Measurements from ENCODE around the gene SYK. TPM values are rescaled to one million over a fixed set of nuclear protein-coding genes. Genes with fewer than 3 reads are reported as not detected.
"Not testable (repeated sequence)": the region's sequence is repeated elsewhere in the genome, so short reads cannot be mapped to it uniquely, and the experiment has no call there.

SYK gene
- total RNA-seq, 1 donor from 2014 or later, result 0.16 TPM

DNA sequence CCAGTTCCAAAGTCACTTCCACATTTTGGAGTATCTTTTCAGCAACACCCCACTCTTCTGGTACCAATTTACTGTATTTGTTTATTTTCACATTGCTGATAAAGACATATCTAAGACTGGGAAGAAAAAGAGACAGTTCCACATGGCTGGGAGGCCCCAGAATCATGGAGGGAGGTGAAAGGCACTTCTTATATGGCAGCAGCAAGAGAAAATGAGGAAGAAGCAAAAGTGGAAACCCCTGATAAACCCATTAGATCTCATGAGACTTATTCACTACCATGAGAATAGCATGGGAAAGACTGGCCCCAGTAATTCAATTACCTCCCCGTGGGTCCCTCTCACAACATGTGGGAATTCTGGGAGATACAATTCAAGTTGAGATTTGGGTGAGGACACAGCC lies 19.6 kb downstream of the SYK start:
- DNase-seq; H3K27ac Mint-ChIP-seq; H3K4me3 Mint-ChIP-seq; intact Hi-C loops (cut with micrococcal nuclease); H3K36me3 Mint-ChIP-seq (ENCODE audit: low read depth); H3K4me1 Mint-ChIP-seq: not testable (repeated sequence)
- Mint-ChIP-seq H3K27me3 (peaks cover 25% of the 10 kb centered on the region), H3K9me3 (peaks cover 13% of the 10 kb centered on the region)

DNA sequence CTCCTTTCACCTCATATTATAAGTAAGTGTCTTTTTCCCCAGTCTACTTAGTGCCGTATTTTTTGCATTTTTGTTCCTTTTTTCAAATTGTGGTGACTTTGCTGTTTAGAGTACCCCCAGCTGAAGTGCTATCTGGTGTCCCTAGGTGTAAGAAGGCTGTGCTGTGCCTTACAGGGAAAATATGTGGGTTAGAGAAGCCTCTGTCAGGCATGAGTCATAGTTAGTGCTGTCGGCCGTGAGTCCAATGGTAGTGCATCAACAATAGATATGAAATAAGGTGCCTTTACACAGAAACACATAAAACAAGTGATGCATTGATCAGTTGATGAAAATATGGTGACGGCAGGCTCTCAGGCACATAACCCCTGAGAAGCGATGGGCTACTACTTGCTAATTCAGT lies 20.1 kb downstream of the SYK start:
- no peaks in the 10 kb centered on the region for H3K4me1 Mint-ChIP-seq

DNA sequence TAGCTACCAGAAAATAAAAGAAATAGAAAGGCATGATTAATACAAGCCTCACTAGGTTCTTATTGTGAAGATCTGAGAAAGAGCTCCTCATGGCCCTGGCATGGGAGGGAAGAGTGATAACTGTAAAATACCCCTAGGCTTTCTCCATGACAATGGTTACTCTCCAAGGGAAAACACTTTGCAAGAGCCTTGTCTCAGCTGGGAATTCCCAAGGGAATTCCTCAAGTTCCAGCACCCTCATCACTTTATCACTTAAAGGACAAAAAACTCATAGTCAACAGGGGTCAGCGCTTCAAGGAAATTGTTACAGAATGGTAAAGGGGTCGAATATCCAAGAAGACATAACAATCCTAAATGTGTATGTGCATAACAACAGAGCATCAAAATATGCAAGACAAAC lies 21.2 kb downstream of the SYK start:
- Mint-ChIP-seq H3K36me3 (ENCODE audit: low read depth) (no peaks in the 10 kb centered on the region), H3K9me3 (peaks cover 3% of the 10 kb centered on the region), H3K4me1 (no peaks in the 10 kb centered on the region), H3K27ac (no peak overlapping the region), H3K27me3 (peaks cover 29% of the 10 kb centered on the region), H3K4me3 (no peak overlapping the region)
- intact Hi-C loops (cut with micrococcal nuclease), result no loop called here
- DNase-seq, result no peak

More for the DNA sequence above, 20.1 kb downstream of the SYK start:
- Mint-ChIP-seq H3K36me3 (ENCODE audit: low read depth) (no peaks in the 10 kb centered on the region), H3K27me3 (peaks cover 27% of the 10 kb centered on the region), H3K9me3 (peaks cover 9% of the 10 kb centered on the region), H3K27ac (no peak overlapping the region), H3K4me3 (no peak overlapping the region)
- no peak for DNase-seq
- intact Hi-C loops (cut with micrococcal nuclease), result no loop called here

DNA sequence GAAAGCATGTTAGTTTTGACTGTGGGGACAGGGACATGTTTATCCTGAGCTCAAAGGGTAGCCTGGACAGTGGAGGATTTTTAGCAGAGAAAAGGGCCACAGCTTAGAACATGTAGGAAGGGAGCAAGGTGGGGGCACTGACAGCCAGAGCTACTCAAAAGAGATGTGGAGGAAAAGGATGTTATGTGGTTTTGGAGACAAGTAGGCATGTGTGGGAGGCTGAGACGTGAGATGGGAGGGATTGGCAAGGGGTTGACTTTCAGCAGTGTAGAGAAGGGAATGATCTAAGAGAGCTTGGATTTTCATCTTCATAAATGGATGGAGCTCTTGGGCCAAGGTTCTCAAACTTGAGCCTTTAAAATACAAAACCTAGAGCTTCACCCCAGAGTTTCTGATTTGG lies 24.0 kb downstream of the SYK start:
- no peaks in the 10 kb centered on the region for H3K36me3 Mint-ChIP-seq (ENCODE audit: low read depth)
- no peak for DNase-seq
- intact Hi-C loops (cut with micrococcal nuclease), result no loop called here
- no peak overlapping the region for H3K4me3 Mint-ChIP-seq
- no peaks in the 10 kb centered on the region for H3K4me1 Mint-ChIP-seq
- H3K27me3 Mint-ChIP-seq, result peaks cover 36% of the 10 kb centered on the region
- H3K9me3 Mint-ChIP-seq, result peaks cover 3% of the 10 kb centered on the region
- no peak overlapping the region for H3K27ac Mint-ChIP-seq

DNA sequence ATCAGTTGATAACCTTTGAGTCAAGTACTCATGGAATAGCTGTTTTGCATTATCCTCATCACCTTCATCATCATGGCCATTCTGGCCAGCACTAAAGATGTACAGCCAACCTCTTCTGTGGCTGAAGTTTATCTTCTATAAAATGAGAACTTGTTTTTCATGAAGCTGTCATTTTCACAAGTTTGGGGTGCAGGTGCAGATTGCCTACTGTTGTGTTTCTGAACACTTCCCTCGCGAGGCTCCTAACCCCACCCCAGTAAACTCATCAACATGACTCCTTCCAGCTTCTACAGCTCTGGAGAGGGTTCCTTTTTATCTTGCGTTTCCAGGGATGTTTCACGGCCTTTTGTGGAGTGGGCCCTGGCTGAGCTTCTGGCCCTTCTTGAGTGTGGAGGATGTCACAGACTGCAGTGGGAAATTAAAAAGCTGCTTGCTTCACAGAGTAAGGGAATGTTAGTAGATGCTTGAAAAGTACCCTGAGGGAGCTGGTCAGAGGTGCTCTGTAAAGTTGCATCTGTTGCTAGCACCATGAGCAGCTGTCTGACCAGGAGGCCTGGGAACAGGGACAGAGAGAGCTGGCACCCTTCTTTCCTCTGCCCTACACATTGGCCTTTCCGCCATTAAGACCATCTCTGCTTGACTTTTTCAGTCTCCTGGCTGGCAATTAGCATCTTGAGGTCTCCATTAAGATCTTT lies 24.9 kb downstream of the SYK start:
- H3K27ac Mint-ChIP-seq, result no peak overlapping the region
- peaks cover 35% of the 10 kb centered on the region for H3K27me3 Mint-ChIP-seq
- no peak for DNase-seq
- H3K4me1 Mint-ChIP-seq, result no peaks in the 10 kb centered on the region
- no peak overlapping the region for H3K4me3 Mint-ChIP-seq
- no peaks in the 10 kb centered on the region for H3K36me3 Mint-ChIP-seq (ENCODE audit: low read depth)
- H3K9me3 Mint-ChIP-seq, result peaks cover 3% of the 10 kb centered on the region
- intact Hi-C loops (cut with micrococcal nuclease), result no loop called here

DNA sequence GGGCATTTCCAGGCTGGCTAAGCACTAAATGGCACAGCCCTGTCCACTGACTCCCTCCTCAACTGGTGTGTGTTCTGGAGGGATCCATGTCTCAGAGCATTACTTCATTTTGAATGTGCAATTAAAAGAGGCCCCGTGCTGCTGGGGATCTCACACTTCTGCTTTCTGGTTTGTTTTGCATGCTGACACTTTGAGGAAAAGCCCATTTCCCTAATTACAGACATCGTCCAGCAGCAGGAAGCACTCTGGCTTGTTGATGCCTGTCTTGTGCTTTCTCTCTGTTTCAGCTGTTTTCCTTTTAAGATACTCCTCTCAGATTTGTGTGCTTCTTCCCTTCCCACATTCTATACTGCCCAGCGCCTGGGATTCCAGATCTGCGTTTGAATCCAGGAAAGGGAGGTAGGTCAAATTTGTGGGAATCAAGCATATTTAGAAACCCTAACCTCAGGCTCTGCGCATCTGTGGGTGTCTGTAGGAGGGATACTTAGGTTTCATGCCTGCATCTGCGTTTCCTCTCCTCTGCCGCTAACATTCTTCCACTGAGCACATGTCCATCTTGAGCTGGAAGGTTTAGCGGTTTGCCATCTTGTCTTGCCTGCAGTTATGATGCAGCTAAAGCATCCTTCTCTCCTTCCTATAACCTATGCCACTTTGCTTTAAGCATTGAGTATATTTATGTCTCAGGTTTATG lies 25.7 kb downstream of the SYK start:
- H3K36me3 Mint-ChIP-seq (ENCODE audit: low read depth), result no peaks in the 10 kb centered on the region
- no peaks in the 10 kb centered on the region for H3K4me1 Mint-ChIP-seq
- intact Hi-C loops (cut with micrococcal nuclease), result no loop called here
- peaks cover 32% of the 10 kb centered on the region for H3K27me3 Mint-ChIP-seq
- H3K4me3 Mint-ChIP-seq, result no peak overlapping the region
- no peak overlapping the region for H3K27ac Mint-ChIP-seq
- H3K9me3 Mint-ChIP-seq, result peaks cover 3% of the 10 kb centered on the region
- no peak for DNase-seq

DNA sequence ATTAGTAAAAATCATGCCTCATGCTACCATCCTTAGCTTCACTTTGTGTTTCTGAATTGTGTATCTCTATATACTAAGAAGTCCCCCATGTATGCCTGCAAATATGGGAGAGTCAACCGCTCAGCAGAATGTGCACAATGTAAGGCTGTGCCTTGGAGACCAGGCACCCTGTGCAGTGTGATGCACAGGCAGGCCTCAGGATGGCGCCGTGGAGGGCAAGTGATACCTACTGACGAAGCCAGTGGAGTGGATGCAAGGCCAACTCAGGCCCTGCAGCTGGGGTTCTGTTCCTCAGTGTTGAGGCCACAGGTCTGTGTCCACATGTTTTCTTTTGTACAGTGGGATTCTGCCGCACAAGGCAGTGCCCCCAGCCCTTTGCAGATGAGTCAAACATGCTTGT lies 28.4 kb downstream of the SYK start:
- H3K27me3 Mint-ChIP-seq, result peaks cover 21% of the 10 kb centered on the region
- no peaks in the 10 kb centered on the region for H3K9me3 Mint-ChIP-seq

DNA sequence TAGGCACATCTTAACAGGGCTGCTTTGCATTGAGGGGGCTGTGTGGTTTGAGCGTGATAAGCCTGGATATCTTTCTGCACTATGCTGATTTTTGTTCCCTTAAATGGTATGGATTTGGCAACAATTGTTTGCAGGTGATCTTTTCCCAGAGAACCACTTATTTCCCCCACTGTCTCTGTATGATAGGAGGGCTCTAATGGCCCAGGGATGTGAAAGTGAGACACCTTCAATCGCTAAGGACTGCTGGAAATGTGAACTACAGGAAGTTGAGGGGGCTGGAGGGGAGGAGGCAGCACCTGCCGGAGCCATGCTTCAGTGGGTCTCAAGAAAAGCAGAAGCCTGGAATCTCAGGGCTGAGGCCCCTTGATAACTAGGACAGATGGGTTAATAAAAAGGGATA lies 29.4 kb downstream of the SYK start:
- Mint-ChIP-seq H3K27ac (no peak overlapping the region), H3K4me1 (no peaks in the 10 kb centered on the region), H3K36me3 (ENCODE audit: low read depth) (no peaks in the 10 kb centered on the region), H3K9me3 (no peaks in the 10 kb centered on the region), H3K4me3 (no peak overlapping the region), H3K27me3 (peaks cover 17% of the 10 kb centered on the region)
- intact Hi-C loops (cut with micrococcal nuclease), result no loop called here
- no peak for DNase-seq

More for the DNA sequence above, 28.4 kb downstream of the SYK start:
- Mint-ChIP-seq H3K4me1 (no peaks in the 10 kb centered on the region), H3K36me3 (ENCODE audit: low read depth) (no peaks in the 10 kb centered on the region), H3K4me3 (no peak overlapping the region), H3K27ac (no peak overlapping the region)
- intact Hi-C loops (cut with micrococcal nuclease), result no loop called here
- no peak for DNase-seq

DNA sequence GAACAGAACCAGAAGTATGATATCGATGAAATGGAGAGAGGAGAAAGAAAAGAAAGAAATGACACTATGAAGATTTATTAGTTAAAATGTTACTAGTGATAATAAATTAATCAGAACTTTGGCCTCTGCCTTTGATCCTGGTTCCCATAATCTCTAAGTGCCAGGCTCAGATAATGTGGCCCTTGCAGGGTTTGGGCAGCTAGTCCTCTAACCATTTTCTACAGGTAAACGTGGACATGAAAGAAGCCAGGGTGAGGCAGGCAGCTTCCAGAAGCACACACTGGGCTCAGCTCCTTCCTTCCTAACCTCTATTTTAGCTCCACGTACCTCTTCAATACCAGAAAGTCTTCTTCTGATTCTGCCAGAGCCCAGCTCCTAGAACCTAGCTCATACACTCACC lies 30.6 kb downstream of the SYK start:
- Mint-ChIP-seq H3K9me3 (no peaks in the 10 kb centered on the region), H3K4me3 (no peak overlapping the region), H3K36me3 (ENCODE audit: low read depth) (no peaks in the 10 kb centered on the region), H3K27ac (no peak overlapping the region), H3K4me1 (no peaks in the 10 kb centered on the region), H3K27me3 (peaks cover 10% of the 10 kb centered on the region)
- DNase-seq, result no peak
- intact Hi-C loops (cut with micrococcal nuclease), result no loop called here

DNA sequence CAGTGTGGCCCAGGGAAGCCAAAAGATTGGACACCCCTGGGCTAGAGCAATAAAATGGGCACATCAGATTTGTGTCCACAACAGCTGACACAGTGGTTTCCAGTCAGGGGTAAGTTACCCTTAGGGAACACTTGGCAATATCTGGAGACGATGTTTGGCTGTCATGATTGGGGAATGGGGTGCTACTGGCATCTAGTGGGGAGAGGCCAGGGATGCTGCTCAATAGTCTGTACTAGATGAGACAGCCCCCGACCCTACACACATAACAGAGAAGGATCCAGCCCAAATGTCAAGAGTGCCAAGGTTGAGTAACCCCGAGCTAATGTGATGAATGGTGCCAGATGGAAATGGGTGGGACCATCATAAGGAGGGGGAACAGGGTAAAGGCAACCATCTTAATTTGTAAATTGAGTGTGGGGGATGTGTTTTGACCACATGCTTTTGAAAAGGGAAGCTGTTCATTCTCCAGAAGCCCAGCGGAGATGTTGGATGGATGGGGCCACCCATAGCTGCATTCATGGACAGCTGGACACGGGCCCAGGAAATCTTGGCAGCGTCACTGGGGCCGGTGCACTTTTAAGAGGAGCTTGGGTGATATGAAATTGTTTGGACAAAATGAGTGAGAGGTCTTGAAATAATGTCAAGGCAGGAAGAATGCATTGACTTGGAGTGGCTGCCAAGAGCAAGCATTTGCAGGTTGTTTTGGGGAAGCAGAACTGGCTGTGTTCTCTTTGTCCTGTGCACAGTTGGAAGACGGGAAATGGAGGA lies 33.4 kb downstream of the SYK start:
- no peaks in the 10 kb centered on the region for H3K4me1 Mint-ChIP-seq
- H3K36me3 Mint-ChIP-seq (ENCODE audit: low read depth), result no peaks in the 10 kb centered on the region
- no peak overlapping the region for H3K27ac Mint-ChIP-seq
- no peak for DNase-seq
- H3K9me3 Mint-ChIP-seq, result no peaks in the 10 kb centered on the region
- no peak overlapping the region for H3K4me3 Mint-ChIP-seq
- peaks cover 4% of the 10 kb centered on the region for H3K27me3 Mint-ChIP-seq
- intact Hi-C loops (cut with micrococcal nuclease), result no loop called here

DNA sequence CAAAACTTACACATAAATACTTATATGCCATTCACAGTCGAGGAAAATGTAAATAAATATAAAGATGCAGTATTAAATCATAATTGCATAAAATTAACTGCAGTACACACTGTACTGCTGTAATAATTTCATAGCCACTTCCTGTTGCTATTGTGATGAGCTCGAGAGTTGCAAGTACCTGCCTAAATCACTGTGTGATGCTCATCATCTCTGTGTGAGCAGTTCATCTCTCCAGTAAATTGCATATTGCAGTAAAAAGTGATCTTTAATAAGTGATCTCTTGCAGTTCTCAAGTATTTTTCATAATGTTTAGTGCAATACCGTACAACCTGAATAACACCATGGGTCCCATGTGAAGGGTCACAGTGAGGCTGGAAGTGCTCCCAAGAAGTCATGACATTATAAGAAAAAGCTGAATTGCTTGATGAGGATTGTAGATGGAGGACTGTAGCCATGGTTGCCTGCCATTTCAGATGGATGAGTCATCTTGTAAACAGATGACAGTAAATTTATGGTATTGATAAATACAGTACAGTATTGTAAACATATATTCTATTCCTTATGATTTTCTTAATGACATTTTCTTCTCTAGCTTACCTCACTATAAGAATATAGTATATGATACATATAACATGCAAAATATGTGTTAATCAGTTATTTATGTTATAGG lies 34.9 kb downstream of the SYK start:
- intact Hi-C loops (cut with micrococcal nuclease), result no loop called here

DNA sequence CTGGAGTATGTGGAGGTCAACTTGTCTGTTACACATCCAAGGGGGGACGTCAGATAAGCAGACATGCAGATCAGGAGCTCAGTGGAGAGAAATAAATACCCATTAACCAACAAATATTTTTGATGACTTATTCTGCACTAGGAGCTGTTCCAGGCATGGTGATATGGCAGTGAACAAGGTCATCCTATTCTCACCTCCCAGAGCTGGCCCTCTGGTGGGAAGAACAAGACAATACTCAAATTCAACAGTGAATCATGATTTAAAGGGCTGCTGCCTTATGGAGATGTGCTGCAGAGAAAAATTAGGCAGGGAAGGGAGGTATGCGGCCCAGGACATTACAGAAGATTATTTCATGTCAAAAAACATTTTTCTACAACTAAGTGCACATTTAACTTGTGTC lies 36.5 kb downstream of the SYK start:
- H3K36me3 Mint-ChIP-seq (ENCODE audit: low read depth), result no peaks in the 10 kb centered on the region
- no peaks in the 10 kb centered on the region for H3K4me1 Mint-ChIP-seq
- peaks cover 2% of the 10 kb centered on the region for H3K27me3 Mint-ChIP-seq
- no peak for DNase-seq
- intact Hi-C loops (cut with micrococcal nuclease), result no loop called here
- no peaks in the 10 kb centered on the region for H3K9me3 Mint-ChIP-seq
- no peak overlapping the region for H3K4me3 Mint-ChIP-seq
- no peak overlapping the region for H3K27ac Mint-ChIP-seq

More for the DNA sequence above, 34.9 kb downstream of the SYK start:
- Mint-ChIP-seq H3K36me3 (ENCODE audit: low read depth) (no peaks in the 10 kb centered on the region), H3K4me1 (no peaks in the 10 kb centered on the region), H3K27ac (no peak overlapping the region), H3K9me3 (no peaks in the 10 kb centered on the region), H3K27me3 (peaks cover 4% of the 10 kb centered on the region), H3K4me3 (no peak overlapping the region)
- DNase-seq, result no peak

DNA sequence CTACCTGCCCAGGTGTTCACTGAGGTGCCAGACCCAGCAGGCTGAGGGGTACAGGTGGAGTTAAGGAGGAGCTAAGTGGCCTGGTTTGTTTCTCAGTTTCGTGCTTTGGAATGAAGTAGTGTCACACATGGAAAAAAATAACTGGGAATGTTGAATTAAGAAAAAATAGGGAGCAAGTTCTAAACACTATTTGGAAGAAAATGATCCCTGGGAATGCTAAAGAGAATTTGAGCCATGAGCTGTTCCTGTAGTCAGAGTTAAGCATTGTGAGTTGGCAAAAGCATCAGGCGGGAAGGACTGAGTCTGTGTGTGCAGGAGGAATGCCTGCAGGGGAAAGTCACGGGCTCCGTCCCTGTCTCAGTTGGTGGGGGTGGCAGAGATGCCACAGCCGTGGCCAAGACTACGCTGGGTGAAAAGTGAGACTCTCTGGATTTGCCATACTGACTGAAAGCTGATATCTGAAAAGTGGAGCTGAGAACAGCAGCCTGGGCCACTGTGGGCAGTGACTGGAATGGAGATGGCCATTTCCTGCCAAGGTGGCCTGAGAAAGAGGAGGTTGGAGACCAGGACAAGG lies 37.0 kb downstream of the SYK start:
- Mint-ChIP-seq H3K27me3 (peaks cover 2% of the 10 kb centered on the region), H3K9me3 (no peaks in the 10 kb centered on the region), H3K27ac (no peak overlapping the region), H3K4me1 (no peaks in the 10 kb centered on the region), H3K4me3 (no peak overlapping the region), H3K36me3 (ENCODE audit: low read depth) (no peaks in the 10 kb centered on the region)
- no peak for DNase-seq
- intact Hi-C loops (cut with micrococcal nuclease), result no loop called here

All from activated CD4-positive, alpha-beta T cell treated with anti-CD3 and anti-CD28 coated beads, Interleukin-2, amount 10 ng/mL, durations not matched to agents 24 days and 14 days (primary cell).